HEK293 (cell line): ENCODE measurements around the gene DENND6B.
A peak's percentile ranks its signal among the peaks of the same experiment; 100 is the strongest.

ENCODE experiments used
- CTCF ChIA-PET: fragments of 350-600 bp; formaldehyde crosslinking; extraction: SDS; loops from one replicate; lab custom pipeline; 2021; ENCODE audit warnings: antibody characterized with exemption; lab: Yijun Ruan, JAX
- POLR2A ChIA-PET: fragments of 300-600 bp; formaldehyde crosslinking; extraction: SDS; loops from one replicate; lab custom pipeline; 2020; ENCODE audit warnings: antibody characterized with exemption, inconsistent platforms; lab: Yijun Ruan, JAX
- H3K27ac ChIP-seq: fragments of 200-500 bp; sonication (Bioruptor generic); 2 replicates; pipeline ENCODE4 v1.5.1; 2014; ENCODE audit warnings: low read depth, low read length, control low read depth, inconsistent platforms; ENCODE audit errors: extremely low read depth
- H3K36me3 ChIP-seq, 2 experiments: fragments of 200-500 bp in 1 of 2; sonication (Bioruptor generic) in 1 of 2; 1 replicate in 1 of 2; 2 replicates in 1 of 2; pipeline ENCODE4 v1.5.1; 2014 to 2017; ENCODE audit warnings: inconsistent platforms in 2 of 2, low read length in 2 of 2; ENCODE audit not compliant: control insufficient read depth in 2 of 2, insufficient read depth in 1 of 2
- H3K4me1 ChIP-seq: fragments of 200-500 bp; sonication (Bioruptor generic); 2 replicates; pipeline ENCODE4 v1.5.1; 2014; ENCODE audit warnings: mild to moderate bottlenecking, low read length, inconsistent platforms; ENCODE audit not compliant: control insufficient read depth, insufficient read depth
- H3K4me3 ChIP-seq: 2 replicates; pipeline ENCODE4 v1.5.1; 2011; ENCODE audit warnings: low read depth, mild to moderate bottlenecking, control low read depth, low read length, moderate library complexity
- H3K9me3 ChIP-seq: fragments of 200-500 bp; sonication (Bioruptor generic); 2 replicates; pipeline ENCODE4 v1.5.1; 2014; ENCODE audit warnings: low read depth, low read length, inconsistent platforms; ENCODE audit not compliant: control insufficient read depth, insufficient read depth
- AEBP2 ChIP-seq: fragments of 450-650 bp; formaldehyde crosslinking; IDR thresholded peaks from 2 replicates; pipeline ENCODE4 v1.5.1; 2016; ENCODE audit warnings: missing biosample characterization, missing genetic modification characterization, borderline replicate concordance
- HIC1 ChIP-seq: fragments of 450-650 bp; formaldehyde crosslinking; IDR thresholded peaks from 2 replicates; pipeline ENCODE4 v1.5.1; 2016; ENCODE audit warnings: missing biosample characterization, missing genetic modification characterization
- HOXA7 ChIP-seq: sonication (generic); formaldehyde crosslinking; IDR thresholded peaks from 2 replicates; pipeline ENCODE4 v1.8.1; 2022; ENCODE audit warnings: missing genetic modification reagents, borderline replicate concordance
- KLF1 ChIP-seq: fragments of 450-650 bp; formaldehyde crosslinking; IDR thresholded peaks from 2 replicates; pipeline ENCODE4 v1.5.1; 2016; ENCODE audit warnings: missing biosample characterization, missing genetic modification characterization
- MYNN ChIP-seq: fragments of 450-650 bp; formaldehyde crosslinking; IDR thresholded peaks from 2 replicates; pipeline ENCODE4 v1.5.1; 2016; ENCODE audit warnings: missing biosample characterization, missing genetic modification characterization, borderline replicate concordance
- OSR2 ChIP-seq: fragments of 450-650 bp; formaldehyde crosslinking; IDR thresholded peaks from 2 replicates; pipeline ENCODE4 v1.5.1; 2016; ENCODE audit warnings: missing biosample characterization, missing genetic modification characterization
- PRDM1 ChIP-seq: fragments of 450-650 bp; formaldehyde crosslinking; IDR thresholded peaks from 2 replicates; pipeline ENCODE4; 2016; ENCODE audit warnings: missing biosample characterization, missing genetic modification characterization
- ZBTB17 ChIP-seq: fragments of 450-650 bp; formaldehyde crosslinking; IDR thresholded peaks from 2 replicates; pipeline ENCODE4 v1.5.1; 2016; ENCODE audit warnings: missing biosample characterization, missing genetic modification characterization
- ZBTB20 ChIP-seq: fragments of 450-650 bp; formaldehyde crosslinking; IDR thresholded peaks from 2 replicates; pipeline ENCODE4 v1.5.1; 2016; ENCODE audit warnings: missing biosample characterization, missing genetic modification characterization
- ZBTB6 ChIP-seq: fragments of 450-650 bp; formaldehyde crosslinking; IDR thresholded peaks from 2 replicates; pipeline ENCODE4 v1.5.1; 2017; ENCODE audit warnings: missing biosample characterization, missing genetic modification characterization
- ZNF132 ChIP-seq: fragments of 450-650 bp; formaldehyde crosslinking; IDR thresholded peaks from 2 replicates; pipeline ENCODE4 v1.5.1; 2017; ENCODE audit warnings: missing biosample characterization, missing genetic modification characterization, borderline replicate concordance
- ZNF140 ChIP-seq: fragments of 450-650 bp; formaldehyde crosslinking; IDR thresholded peaks from 2 replicates; pipeline ENCODE4 v1.5.1; 2016; ENCODE audit warnings: missing biosample characterization, missing genetic modification characterization
- ZNF148 ChIP-seq: fragments of 450-650 bp; formaldehyde crosslinking; IDR thresholded peaks from 2 replicates; pipeline ENCODE4 v1.5.0; 2017; ENCODE audit warnings: missing biosample characterization, missing genetic modification characterization, borderline replicate concordance
- ZNF155 ChIP-seq: fragments of 450-650 bp; formaldehyde crosslinking; IDR thresholded peaks from 2 replicates; pipeline ENCODE4 v1.5.1; 2016; ENCODE audit warnings: missing biosample characterization, missing genetic modification characterization
- ZNF221 ChIP-seq: fragments of 450-650 bp; formaldehyde crosslinking; IDR thresholded peaks from 2 replicates; pipeline ENCODE4 v1.5.1; 2017; ENCODE audit warnings: missing biosample characterization, missing genetic modification characterization, borderline replicate concordance
- ZNF350 ChIP-seq: fragments of 450-650 bp; formaldehyde crosslinking; IDR thresholded peaks from 2 replicates; pipeline ENCODE4 v1.5.0; 2017; ENCODE audit warnings: missing biosample characterization, mild to moderate bottlenecking, missing genetic modification characterization
- ZNF398 ChIP-seq: fragments of 450-650 bp; formaldehyde crosslinking; IDR thresholded peaks from 2 replicates; pipeline ENCODE4 v1.5.1; 2017; ENCODE audit warnings: missing biosample characterization, missing genetic modification characterization
- ZNF488 ChIP-seq: fragments of 450-650 bp; formaldehyde crosslinking; IDR thresholded peaks from 2 replicates; pipeline ENCODE4 v1.5.1; 2016; ENCODE audit warnings: missing biosample characterization, missing genetic modification characterization
- ZNF501 ChIP-seq: fragments of 450-650 bp; formaldehyde crosslinking; IDR thresholded peaks from 2 replicates; pipeline ENCODE4 v1.5.1; 2016; ENCODE audit warnings: missing biosample characterization, missing genetic modification characterization
- ZNF513 ChIP-seq: fragments of 450-650 bp; IDR thresholded peaks from 2 replicates; pipeline ENCODE4 v1.5.1; 2018; ENCODE audit warnings: missing biosample characterization, missing genetic modification characterization
- ZNF571 ChIP-seq: fragments of 450-650 bp; formaldehyde crosslinking; IDR thresholded peaks from 2 replicates; pipeline ENCODE4 v1.5.0; 2017; ENCODE audit warnings: missing biosample characterization, missing genetic modification characterization
- ZNF600 ChIP-seq: fragments of 450-650 bp; formaldehyde crosslinking; IDR thresholded peaks from 2 replicates; pipeline ENCODE4 v1.5.1; 2016; ENCODE audit warnings: missing biosample characterization, missing genetic modification characterization
- ZNF610 ChIP-seq: fragments of 450-650 bp; formaldehyde crosslinking; IDR thresholded peaks from 2 replicates; pipeline ENCODE4 v1.5.1; 2016; ENCODE audit warnings: missing biosample characterization, missing genetic modification characterization, borderline replicate concordance
- ZNF621 ChIP-seq: fragments of 450-650 bp; formaldehyde crosslinking; IDR thresholded peaks from 2 replicates; pipeline ENCODE4 v1.5.1; 2017; ENCODE audit warnings: missing biosample characterization, missing genetic modification characterization
- ZNF776 ChIP-seq: fragments of 450-650 bp; formaldehyde crosslinking; IDR thresholded peaks from 2 replicates; pipeline ENCODE4 v1.5.0; 2017; ENCODE audit warnings: missing biosample characterization, missing genetic modification characterization, borderline replicate concordance

The DENND6B gene

GRCh38 chr22:50304528-50305392 lies 22.1 kb downstream of the DENND6B start:
- Histone ChIP-seq H3K4me1 (peaks cover 21% of the 10 kb centered on the region), H3K4me3 (peak overlapping the region; percentile 89), H3K9me3 (no peaks in the 10 kb centered on the region), H3K27ac (peak overlapping the region; percentile 98), H3K36me3 (peaks cover 0 to 40% of the 10 kb centered on the region in 2 experiments; a peak in 1 of 3 replicates)
- POLR2A ChIA-PET, result interaction anchor here (0.6 to 4.7 kb wide), 4 partner anchors 11 to 203 kb away, joined by 3 to 37 read pairs (median 5); partner anchors contain the start of gene NCAPH2
- CTCF ChIA-PET, result interaction anchor here (1.1 to 2.5 kb wide), 9 partner anchors 8 to 54 kb away, joined by 3 to 18 read pairs (median 5); partner anchors contain the start of genes DENND6B and HDAC10
- peak; percentile 75 for TF ChIP-seq HIC1 (tag by site-specific recombination)
- peak; percentile 13; the same call in 1 of the 2 replicates for TF ChIP-seq ZBTB20
- TF ChIP-seq ZNF513 (tag by site-specific recombination), result no peak
- TF ChIP-seq ZBTB17 (tag by site-specific recombination), result no peak
- no peak for TF ChIP-seq ZNF221 (tag by site-specific recombination)
- TF ChIP-seq ZNF398 (tag by site-specific recombination), result peak; percentile 69
- no peak for TF ChIP-seq ZNF350 (tag by site-specific recombination)
- TF ChIP-seq ZNF148, result no peak
- no peak for TF ChIP-seq OSR2
- no peak for TF ChIP-seq ZNF600
- TF ChIP-seq ZNF621, result no peak
- TF ChIP-seq ZNF571 (tag by site-specific recombination), result no peak
- no peak for TF ChIP-seq PRDM1
- TF ChIP-seq ZNF140 (tag by site-specific recombination), result no peak
- TF ChIP-seq ZNF610 (tag by site-specific recombination), result no peak
- no peak for TF ChIP-seq MYNN (tag by site-specific recombination)
- no peak for TF ChIP-seq ZBTB6 (tag by site-specific recombination)
- TF ChIP-seq KLF1 (tag by site-specific recombination), result peak; percentile 95
- TF ChIP-seq ZNF488 (tag by site-specific recombination), result no peak
- TF ChIP-seq ZNF155 (tag by site-specific recombination), result no peak
- no peak for TF ChIP-seq ZNF132 (tag by site-specific recombination)
- no peak for TF ChIP-seq AEBP2 (tag by site-specific recombination)
- no peak for TF ChIP-seq ZNF501 (tag by site-specific recombination)
- no peak for TF ChIP-seq HOXA7 (CRISPR knock-in tag)
- TF ChIP-seq ZNF776 (tag by site-specific recombination), result no peak
